B cell (primary cell): ENCODE results near the gene UPK3A. TPM values are rescaled to one million over a fixed set of nuclear protein-coding genes. Genes with fewer than 3 reads are reported as not detected.
"Not testable (repeated sequence)": the region's sequence is repeated elsewhere in the genome, so short reads cannot be mapped to it uniquely, and the experiment has no call there.

ENCODE experiments used
- ATAC-seq: fragments of 200-7000 bp; cut with Tn5 transposase; one replicate; pipeline ENCODE4 v1.10.0; 2021; ENCODE audit warnings: low read depth, mild to moderate bottlenecking, moderate number of reproducible peaks, moderate library complexity
- CTCF ChIA-PET: fragments of 350-600 bp; sonication (Branson Sonifier 250); formaldehyde crosslinking; loops from one replicate; lab custom pipeline; 2021; ENCODE audit warnings: antibody characterized with exemption, inconsistent platforms; lab: Charles Lee
- POLR2A ChIA-PET: fragments of 350-600 bp; sonication (Branson Sonifier 250); formaldehyde crosslinking; loops from one replicate; lab custom pipeline; 2021; ENCODE audit warnings: antibody characterized with exemption; lab: Charles Lee
- DNase-seq: peaks from one replicate; pipeline ENCODE4 v3.0.0; 2013
- H2AFZ ChIP-seq: 2 replicates; pipeline ENCODE4 v1.6.1; 2012; ENCODE audit warnings: mild to moderate bottlenecking, low read depth, low read length; ENCODE audit not compliant: insufficient read depth, poor library complexity, severe bottlenecking
- H3K27ac ChIP-seq, 2 donors: 1 replicate in 1 of 2; 2 replicates in 1 of 2; pipeline ENCODE4 v1.5.1; 2012 to 2013; ENCODE audit warnings: low read length in 2 of 2, mild to moderate bottlenecking in 2 of 2, moderate library complexity in 1 of 2
- H3K27me3 ChIP-seq, 4 experiments: fragments of 200-600 bp in 1 of 4; sonication (generic) in 1 of 4; replicated peaks in 1 of 4; 1 replicate in 2 of 4; 2 replicates in 2 of 4; pipeline versions ENCODE4 v1.6.1 to v1.7.0; 2013 to 2016; ENCODE audit warnings: low read length in 3 of 4, mild to moderate bottlenecking in 2 of 4, mixed read lengths in 1 of 4, moderate library complexity in 1 of 4; ENCODE audit not compliant: insufficient read depth in 4 of 4, control insufficient read depth in 3 of 4; ENCODE audit errors: control extremely low read depth in 1 of 4
- H3K36me3 ChIP-seq, 2 experiments: replicated peaks in 1 of 2; 1 replicate in 1 of 2; 2 replicates in 1 of 2; pipeline versions ENCODE4 v1.6.1 to v1.7.1; 2013; ENCODE audit warnings: low read length in 1 of 2; ENCODE audit not compliant: insufficient read depth in 2 of 2, control insufficient read depth in 1 of 2; ENCODE audit errors: control extremely low read depth in 1 of 2, extremely low read depth in 1 of 2
- H3K4me1 ChIP-seq, 2 donors: fragments of 200-600 bp in 1 of 2; sonication (generic) in 1 of 2; 1 replicate in 1 of 2; 2 replicates in 1 of 2; pipeline versions ENCODE4 v1.5.1 to v1.6.1; 2013 to 2017; ENCODE audit warnings: low read length in 2 of 2; ENCODE audit not compliant: control insufficient read depth in 2 of 2, insufficient read depth in 2 of 2
- H3K4me2 ChIP-seq: replicated peaks from 2 replicates; pipeline ENCODE3; 2012; ENCODE audit warnings: mild to moderate bottlenecking, low read depth, low read length; ENCODE audit not compliant: poor library complexity, severe bottlenecking
- H3K4me3 ChIP-seq, 5 experiments: fragments of 200-600 bp in 1 of 5; sonication (generic) in 1 of 5; 1 replicate in 3 of 5; 2 replicates in 2 of 5; pipeline versions ENCODE4 v1.5.1 to v1.7.0; 2011 to 2016; ENCODE audit warnings: low read length in 4 of 5, mild to moderate bottlenecking in 4 of 5, low read depth in 2 of 5, control low read depth in 1 of 5, moderate library complexity in 1 of 5; ENCODE audit not compliant: insufficient read depth in 1 of 5; ENCODE audit errors: control extremely low read depth in 1 of 5, extremely low read depth in 1 of 5
- H3K79me2 ChIP-seq: fragments of 200-600 bp; sonication (generic); one replicate; pipeline ENCODE4 v1.6.0; 2016; ENCODE audit warnings: low read length; ENCODE audit not compliant: control insufficient read depth, insufficient read depth
- H3K9ac ChIP-seq: fragments of 200-600 bp; sonication (generic); 2 replicates; pipeline ENCODE4 v1.6.1; 2017; ENCODE audit warnings: mild to moderate bottlenecking, low read length, moderate library complexity
- H3K9me3 ChIP-seq, 3 donors: one replicate each; pipeline versions ENCODE4 v1.6.1 to v1.7.1; 2013; ENCODE audit warnings: low read length in 2 of 3; ENCODE audit not compliant: control insufficient read depth in 2 of 3, insufficient read depth in 1 of 3; ENCODE audit errors: control extremely low read depth in 1 of 3
- H4K20me1 ChIP-seq: 2 replicates; pipeline ENCODE4 v1.6.0; 2012; ENCODE audit warnings: mild to moderate bottlenecking, low read length; ENCODE audit not compliant: insufficient read depth, control insufficient read depth, poor library complexity, severe bottlenecking
- H3K27ac Mint-ChIP-seq: one replicate; pipeline ENCODE4 v1.8.0; 2021; ENCODE audit warnings: mixed read lengths
- H3K27me3 Mint-ChIP-seq: one replicate; pipeline ENCODE4 v1.8.0; 2021; ENCODE audit warnings: mixed read lengths
- H3K4me1 Mint-ChIP-seq: one replicate; pipeline ENCODE4 v1.8.0; 2021; ENCODE audit warnings: mixed read lengths
- H3K4me3 Mint-ChIP-seq: one replicate; pipeline ENCODE4 v1.8.0; 2021; ENCODE audit warnings: mixed read lengths
- H3K9me3 Mint-ChIP-seq: one replicate; pipeline ENCODE4 v1.8.0; 2022; ENCODE audit warnings: mixed read lengths; ENCODE audit not compliant: insufficient read depth
- CTCF ChIP-seq: fragments of 200-600 bp; IDR thresholded peaks from one replicate; pipeline ENCODE4 v1.8.0; 2022; ENCODE audit warnings: antibody characterized with exemption, mild to moderate bottlenecking
- EZH2 ChIP-seq: IDR thresholded peaks from 2 replicates; pipeline ENCODE4 v1.6.1; 2012; ENCODE audit warnings: borderline replicate concordance, low read depth, mild to moderate bottlenecking, moderate library complexity, low read length; ENCODE audit not compliant: insufficient read depth, poor library complexity, severe bottlenecking
- WGBS: methylation state at CpG from one replicate; pipeline ENCODE4 v1.1.5; 2013; ENCODE audit warnings: missing lambda C conversion rate; ENCODE audit not compliant: insufficient coverage; 5-methylcytosine and 5-hydroxymethylcytosine counted together
- intact Hi-C: fragments of 100-400 bp; cut with micrococcal nuclease; formaldehyde crosslinking; loops from one replicate; pipeline ENCODE4 v1.10.0; 2022
- polyA plus RNA-seq: library from polyadenylated mRNA; depleted of rRNA; stranded (reverse); fragments of >200 nt; gene quantifications from 2 replicates; pipeline ENCODE4 v1.2.3, GENCODE V29; 2012
- total RNA-seq, 2 donors: library from RNA; stranded (reverse); fragments of 120-200 nt in 1 of 2; gene quantifications; 1 replicate in 1 of 2; 2 replicates in 1 of 2; pipeline versions ENCODE4 v1.2.3 to v1.2.4, GENCODE V29; 2013 to 2022

Gene UPK3A
- total and polyA plus RNA-seq, 2 donors (not counting 1 experiment from before 2014, with no cell fraction given), result not detected

- Histone ChIP-seq H3K4me2 (no peak overlapping the region), H3K27me3 (peaks cover 0 to 3% (median 0%) of the 10 kb centered on the region in 4 experiments), H3K4me3 (no peak overlapping the region), H4K20me1 (peaks cover 9% of the 10 kb centered on the region), H3K9ac (no peak overlapping the region), H3K79me2 (no peaks in the 10 kb centered on the region), H2AFZ (no peak overlapping the region), H3K27ac (no peak overlapping the region), H3K4me1 (peaks cover 32 to 36% of the 10 kb centered on the region in 2 donors), H3K9me3 (no peaks in the 10 kb centered on the region), H3K36me3 (no peaks in the 10 kb centered on the region)
- ATAC-seq, result no peak
- ChIA-PET CTCF (no interaction called here), POLR2A (no interaction called here)
- TF ChIP-seq EZH2 (no peak), CTCF (no peak)
- H3K4me1 Mint-ChIP-seq, result peaks cover 44% of the 10 kb centered on the region
- no peaks in the 10 kb centered on the region for H3K27me3 Mint-ChIP-seq
- no peak for DNase-seq
- H3K27ac Mint-ChIP-seq, result no peak overlapping the region
- H3K9me3 Mint-ChIP-seq, result no peaks in the 10 kb centered on the region
- H3K4me3 Mint-ChIP-seq, result no peak overlapping the region
- intact Hi-C loops, result loop anchor here (5.0 kb wide), 1 partner anchor 317 kb away; no protein-coding TSS in a partner anchor
- 87% methylated on average over 7 of the region's 10 CpGs for WGBS
Measured at GRCh38 chr22:45259754-45260394, 24.9 kb upstream of the UPK3A start.

GRCh38 chr22:45260395-45260759 is 24.4 kb upstream of the UPK3A start:
- H3K4me2 ChIP-seq, H2AFZ ChIP-seq, POLR2A ChIA-PET, intact Hi-C loops, H3K9me3 ChIP-seq, H3K4me3 ChIP-seq, DNase-seq, H3K27ac ChIP-seq, H3K36me3 ChIP-seq, H3K4me3 Mint-ChIP-seq, H3K27me3 ChIP-seq, H4K20me1 ChIP-seq, ATAC-seq, H3K79me2 ChIP-seq, H3K9ac ChIP-seq, H3K27me3 Mint-ChIP-seq, H3K27ac Mint-ChIP-seq, H3K9me3 Mint-ChIP-seq, CTCF ChIA-PET: not testable (repeated sequence)
- H3K4me1 ChIP-seq, result peaks cover 33 to 37% of the 10 kb centered on the region in 2 donors
- H3K4me1 Mint-ChIP-seq, result peaks cover 45% of the 10 kb centered on the region
- WGBS, result 92% methylated on average over 7 of the region's 9 CpGs
